IPS-15b (cell line): ENCODE data around the gene ARHGAP26.
"Not testable (repeated sequence)": the region's sequence is repeated elsewhere in the genome, so short reads cannot be mapped to it uniquely, and the experiment has no call there.

Experiments used
- H3K27me3 ChIP-seq: one replicate; pipeline ENCODE4 v1.6.1; 2013; ENCODE audit warnings: low read length; ENCODE audit not compliant: control insufficient read depth, insufficient read depth
- H3K36me3 ChIP-seq: one replicate; pipeline ENCODE4 v1.6.1; 2013; ENCODE audit warnings: low read length; ENCODE audit not compliant: control insufficient read depth, insufficient read depth
- H3K4me1 ChIP-seq: one replicate; pipeline ENCODE4 v1.6.1; 2013; ENCODE audit warnings: mild to moderate bottlenecking, low read length; ENCODE audit not compliant: control insufficient read depth, insufficient read depth
- H3K4me3 ChIP-seq: one replicate; pipeline ENCODE4 v1.5.1; 2013; ENCODE audit warnings: low read depth, low read length
- H3K9ac ChIP-seq: one replicate; pipeline ENCODE4 v1.6.1; 2013; ENCODE audit warnings: low read depth, mild to moderate bottlenecking, low read length
- H3K9me3 ChIP-seq: one replicate; pipeline ENCODE4 v1.6.1; 2013; ENCODE audit warnings: mild to moderate bottlenecking, low read length; ENCODE audit not compliant: control insufficient read depth, insufficient read depth

ARHGAP26 gene

GRCh38 chr5:142959683-142960657 is 189.8 kb downstream of the ARHGAP26 start:
- Histone ChIP-seq H3K9me3 (no peaks in the 10 kb centered on the region), H3K36me3 (no peaks in the 10 kb centered on the region), H3K4me1 (no peaks in the 10 kb centered on the region), H3K4me3 (no peak overlapping the region), H3K9ac (no peak overlapping the region), H3K27me3 (no peaks in the 10 kb centered on the region)

DNA sequence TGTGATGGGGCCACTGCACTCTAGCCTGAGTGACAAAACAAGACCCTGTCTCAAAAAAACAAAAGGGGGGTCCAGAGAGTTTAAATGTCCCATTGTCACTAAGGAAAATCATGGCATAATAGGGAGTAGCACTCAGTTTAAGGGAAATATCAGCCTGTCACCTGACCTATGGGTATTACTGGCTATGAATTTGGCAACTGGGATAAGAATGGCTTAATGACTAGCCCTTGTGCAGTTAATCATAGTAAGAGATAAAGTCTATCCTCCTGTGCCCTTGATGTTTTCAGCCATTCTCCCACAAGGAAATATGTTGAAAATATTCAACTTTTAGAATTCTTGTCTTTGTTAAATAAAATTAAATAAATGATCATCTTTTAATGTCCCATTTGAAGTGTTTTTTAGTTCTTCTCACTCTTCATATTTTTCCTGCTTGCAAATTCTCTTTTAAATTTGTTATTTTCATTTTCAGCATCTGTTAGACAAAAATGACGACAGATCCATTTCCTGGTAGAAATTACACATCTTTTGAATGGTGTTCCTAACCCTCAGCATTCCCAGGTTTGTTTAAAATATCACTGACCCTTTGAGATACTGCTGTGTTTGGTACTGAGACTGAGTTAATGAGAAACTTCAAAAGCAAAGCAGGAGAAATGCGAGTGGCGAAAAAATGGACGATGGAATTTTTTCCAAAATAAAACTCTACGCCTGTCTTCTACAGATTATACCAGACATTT is 191.4 kb downstream of the ARHGAP26 start:
- Histone ChIP-seq H3K36me3 (no peaks in the 10 kb centered on the region), H3K4me1 (no peaks in the 10 kb centered on the region), H3K9ac (no peak overlapping the region), H3K4me3 (no peak overlapping the region), H3K27me3 (no peaks in the 10 kb centered on the region), H3K9me3 (no peaks in the 10 kb centered on the region)

DNA sequence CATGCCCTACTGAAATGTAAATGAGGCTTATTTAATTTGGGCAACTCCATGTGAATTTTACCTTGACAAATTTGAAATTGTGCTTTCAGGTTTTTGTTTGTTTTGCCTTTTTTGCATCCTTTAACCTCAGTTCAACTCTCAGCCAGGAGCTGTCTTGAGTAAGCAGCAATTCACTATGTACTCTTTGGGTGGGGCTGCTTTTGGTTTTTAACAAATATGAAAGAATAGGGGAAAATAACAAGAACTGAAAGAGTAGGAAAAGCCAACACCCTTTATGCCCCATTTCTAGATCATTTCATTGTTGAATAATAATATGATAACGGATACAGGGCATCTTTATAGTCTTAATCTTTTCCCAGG is 192.0 kb downstream of the ARHGAP26 start:
- Histone ChIP-seq H3K36me3 (no peaks in the 10 kb centered on the region), H3K4me3 (no peak overlapping the region), H3K27me3 (no peaks in the 10 kb centered on the region), H3K9ac (no peak overlapping the region), H3K9me3 (no peaks in the 10 kb centered on the region), H3K4me1 (no peaks in the 10 kb centered on the region)

DNA sequence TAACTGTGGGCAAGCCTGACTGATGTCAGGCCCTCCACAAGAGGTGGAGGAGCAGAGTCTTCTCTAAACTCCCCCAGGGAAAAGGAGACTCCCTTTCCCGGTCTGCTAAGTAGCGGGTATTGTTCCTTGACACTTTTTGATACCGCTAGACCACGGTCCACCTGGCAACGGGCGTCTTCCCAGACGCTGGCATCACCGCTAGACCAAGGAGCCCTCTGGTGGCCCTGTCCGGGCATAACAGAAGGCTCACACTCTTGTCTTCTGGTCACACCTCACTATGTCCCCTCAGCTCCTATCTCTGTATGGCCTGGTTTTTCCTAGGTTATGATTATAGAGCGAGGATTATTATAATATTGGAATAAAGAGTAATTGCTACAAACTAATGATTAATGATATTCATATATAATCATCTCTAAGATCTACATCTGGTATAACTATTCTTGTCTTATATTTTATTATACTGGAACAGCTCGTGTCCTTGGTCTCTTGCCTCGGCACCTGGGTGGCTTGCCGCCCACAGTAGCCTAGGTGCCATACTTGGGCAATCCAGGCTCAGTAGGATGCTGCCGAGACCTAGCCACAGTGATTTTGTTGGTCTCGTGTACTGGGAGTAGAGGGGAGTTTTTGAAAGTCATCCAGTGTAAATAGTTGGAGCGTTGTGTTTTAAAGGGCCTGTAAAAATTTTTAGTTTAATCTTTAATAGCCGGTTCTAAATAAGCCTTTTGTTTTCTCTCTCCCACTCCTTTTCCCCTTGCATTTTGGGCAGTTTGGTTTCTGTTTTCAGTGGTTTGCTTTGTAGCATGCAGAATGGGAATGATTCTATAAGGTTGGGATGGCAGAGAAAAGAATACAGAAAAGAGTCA is 195.3 kb downstream of the ARHGAP26 start:
- H3K36me3 ChIP-seq, H3K27me3 ChIP-seq, H3K9me3 ChIP-seq, H3K9ac ChIP-seq, H3K4me3 ChIP-seq, H3K4me1 ChIP-seq: not testable (repeated sequence)

DNA sequence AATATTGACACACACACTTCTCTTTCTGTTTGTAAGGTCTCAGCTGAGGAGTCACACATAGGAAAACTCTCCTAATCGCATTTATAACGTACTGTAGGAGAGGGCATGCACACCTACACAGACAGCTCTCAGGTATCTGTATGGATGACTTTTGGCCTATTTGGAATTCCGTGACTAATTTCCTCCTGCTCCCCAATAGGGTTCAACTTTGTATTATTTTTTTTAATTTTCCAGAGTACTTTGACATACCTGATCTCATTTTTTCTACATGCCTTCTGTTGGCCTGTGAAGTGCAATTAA is 195.9 kb downstream of the ARHGAP26 start:
- Histone ChIP-seq H3K4me1 (no peaks in the 10 kb centered on the region), H3K9ac (no peak overlapping the region), H3K36me3 (no peaks in the 10 kb centered on the region), H3K4me3 (no peak overlapping the region), H3K27me3 (no peaks in the 10 kb centered on the region), H3K9me3 (no peaks in the 10 kb centered on the region)

- Histone ChIP-seq H3K36me3 (no peaks in the 10 kb centered on the region), H3K4me1 (no peaks in the 10 kb centered on the region), H3K4me3 (no peak overlapping the region), H3K9ac (no peak overlapping the region), H3K9me3 (no peaks in the 10 kb centered on the region), H3K27me3 (no peaks in the 10 kb centered on the region)
Observed at GRCh38 chr5:142969186-142969585, 199.0 kb downstream of the ARHGAP26 start.

DNA sequence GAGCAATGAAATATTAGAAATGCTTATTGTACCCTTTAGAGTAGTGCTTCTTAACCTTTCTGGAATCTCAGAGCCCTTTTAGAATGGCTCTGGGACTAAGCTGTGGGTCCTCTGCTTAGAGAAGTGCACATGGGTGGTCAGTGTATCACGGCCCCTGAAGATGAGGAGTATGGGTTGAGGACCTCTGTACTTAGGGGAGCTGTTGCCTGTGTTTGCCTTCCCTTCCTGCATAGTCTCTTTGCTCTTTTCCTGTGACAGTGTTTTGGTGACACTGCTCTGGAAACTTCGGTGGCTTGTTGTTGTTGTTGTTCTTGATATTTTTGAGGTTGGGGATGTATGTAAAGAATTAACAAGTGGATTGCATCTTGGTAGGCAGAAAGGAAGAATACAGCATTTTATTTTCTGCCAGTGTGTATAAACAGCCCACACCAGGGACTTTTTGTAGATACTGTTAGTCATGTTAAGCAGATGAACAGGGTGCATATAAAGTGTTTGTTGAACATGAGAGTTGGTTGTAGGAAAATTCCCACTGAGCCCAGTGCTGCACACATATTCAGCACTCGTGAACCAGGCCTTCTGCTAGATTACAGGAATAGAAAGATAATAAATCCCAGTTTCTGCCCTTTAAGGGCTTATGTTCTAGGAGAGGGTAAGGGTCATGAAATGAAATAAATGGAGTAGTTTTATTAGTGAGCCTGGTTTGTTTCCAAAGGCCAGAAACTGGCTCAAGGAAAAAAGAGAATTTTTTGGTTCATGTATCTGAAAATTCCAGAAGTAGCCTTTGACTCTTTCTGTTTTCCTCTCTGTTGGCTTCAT is 199.7 kb downstream of the ARHGAP26 start:
- Histone ChIP-seq H3K27me3 (no peaks in the 10 kb centered on the region), H3K9me3 (no peaks in the 10 kb centered on the region), H3K9ac (no peak overlapping the region), H3K4me1 (no peaks in the 10 kb centered on the region), H3K36me3 (no peaks in the 10 kb centered on the region), H3K4me3 (no peak overlapping the region)

DNA sequence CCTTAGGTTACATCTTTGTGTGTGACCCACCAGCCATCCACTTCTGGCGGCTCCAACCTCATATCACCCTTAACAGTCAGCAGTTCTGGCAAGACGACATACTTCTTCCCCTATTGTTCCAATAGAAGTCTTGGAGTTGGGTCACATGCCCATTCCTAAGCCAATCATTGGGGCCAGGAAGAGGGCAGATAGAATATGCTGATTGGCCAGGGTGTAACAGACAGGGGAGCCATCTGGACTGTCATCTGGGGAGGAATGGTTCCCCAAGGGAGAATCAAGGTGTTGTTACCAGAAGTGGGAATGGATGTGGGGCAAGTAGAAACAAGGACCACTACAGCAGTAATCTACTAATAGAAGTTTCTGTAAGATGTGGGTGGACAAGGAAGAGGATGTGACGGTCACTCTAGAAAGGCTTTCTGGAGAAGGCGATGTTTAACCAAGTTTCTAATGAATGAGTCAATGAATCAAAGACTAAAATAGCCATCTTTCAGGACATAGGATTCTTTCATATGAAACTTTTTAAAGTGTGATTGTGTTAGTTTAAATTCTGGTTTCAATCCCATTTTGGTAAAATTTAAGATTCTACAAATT is 200.4 kb downstream of the ARHGAP26 start:
- H3K9me3 ChIP-seq, result no peaks in the 10 kb centered on the region
- H3K4me3 ChIP-seq, result no peak overlapping the region
- no peaks in the 10 kb centered on the region for H3K36me3 ChIP-seq
- H3K27me3 ChIP-seq, result no peaks in the 10 kb centered on the region
- no peak overlapping the region for H3K9ac ChIP-seq
- H3K4me1 ChIP-seq, result no peaks in the 10 kb centered on the region

DNA sequence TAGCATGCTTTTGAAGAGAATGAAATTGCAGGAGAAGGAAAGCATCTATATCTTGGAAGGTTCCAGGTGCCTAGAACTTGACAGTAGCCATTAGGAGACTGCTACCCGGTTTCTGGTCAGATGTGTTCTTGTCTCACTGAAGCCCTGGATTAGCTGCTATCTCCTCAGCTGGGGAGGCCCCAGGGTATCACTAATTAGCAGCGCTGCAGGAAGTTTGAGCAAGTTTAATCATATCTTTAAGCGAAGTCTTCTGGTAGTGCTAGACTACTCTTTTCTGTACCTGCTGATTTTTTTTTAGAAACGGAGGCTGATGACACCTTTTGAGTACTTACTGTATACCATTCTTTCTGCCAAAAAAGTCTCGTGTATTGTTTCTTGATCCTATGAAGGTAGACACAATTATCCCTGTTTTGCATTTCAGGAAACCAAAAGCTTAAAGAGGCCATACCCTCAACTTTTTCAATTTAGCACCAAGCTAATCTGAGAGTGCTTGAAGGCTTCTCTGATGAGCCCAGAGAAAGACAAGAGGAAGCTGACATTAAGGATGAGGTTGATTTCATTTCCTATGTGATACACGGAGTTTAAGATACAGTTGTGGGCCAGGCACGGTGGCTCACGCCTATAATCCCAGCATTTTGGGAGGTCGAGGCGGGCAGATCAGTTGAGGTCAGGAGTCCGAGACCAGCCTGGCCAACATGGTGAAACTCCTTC is 201.3 kb downstream of the ARHGAP26 start:
- Histone ChIP-seq H3K4me3 (no peak overlapping the region), H3K4me1 (no peaks in the 10 kb centered on the region), H3K27me3 (no peaks in the 10 kb centered on the region), H3K36me3 (no peaks in the 10 kb centered on the region), H3K9me3 (no peaks in the 10 kb centered on the region), H3K9ac (no peak overlapping the region)

GRCh38 chr5:142972064-142972570 is 201.9 kb downstream of the ARHGAP26 start:
- no peak overlapping the region for H3K4me3 ChIP-seq
- H3K9me3 ChIP-seq, result no peaks in the 10 kb centered on the region
- no peaks in the 10 kb centered on the region for H3K27me3 ChIP-seq
- H3K4me1 ChIP-seq, result no peaks in the 10 kb centered on the region
- no peak overlapping the region for H3K9ac ChIP-seq
- no peaks in the 10 kb centered on the region for H3K36me3 ChIP-seq
